HFFc6 (cell line): ENCODE measurements around the gene ODAD2. TPM values are rescaled to one million over a fixed set of nuclear protein-coding genes. Genes with fewer than 3 reads are reported as not detected.

Source experiments
- DNase-seq: peaks from one replicate; pipeline ENCODE4 v3.0.0-alpha.2; 2018
- H3K27ac Mint-ChIP-seq: 2 replicates; pipeline ENCODE4 v1.8.0; 2020; ENCODE audit warnings: mild to moderate bottlenecking, mixed read lengths
- H3K27me3 Mint-ChIP-seq: 2 replicates; pipeline ENCODE4 v1.8.0; 2021; ENCODE audit warnings: mild to moderate bottlenecking, moderate library complexity, mixed read lengths; ENCODE audit not compliant: insufficient read depth
- H3K36me3 Mint-ChIP-seq: 2 replicates; pipeline ENCODE4 v1.8.0; 2021; ENCODE audit warnings: low read depth, mixed read lengths
- H3K4me1 Mint-ChIP-seq: 2 replicates; pipeline ENCODE4 v1.8.0; 2020; ENCODE audit warnings: low read depth, mixed read lengths
- H3K4me3 Mint-ChIP-seq: 2 replicates; pipeline ENCODE4 v1.8.0; 2020; ENCODE audit warnings: mild to moderate bottlenecking, moderate library complexity, mixed read lengths
- H3K9me3 Mint-ChIP-seq: 2 replicates; pipeline ENCODE4 v1.8.0; 2020; ENCODE audit warnings: mild to moderate bottlenecking, mixed read lengths
- CTCF ChIP-seq: fragments of 200-600 bp; sonication (generic); IDR thresholded peaks from 2 replicates; pipeline ENCODE4 v1.5.0; 2021; ENCODE audit warnings: antibody characterized with exemption, mild to moderate bottlenecking
- total RNA-seq, 6 experiments: library from RNA; stranded (reverse); fragmentation: NEBNext Ultra II Directional; extraction: Animal tissue kit (Norgen Biotek cat#: 25700); gene quantifications; 2 replicates in 1 of 6; 3 replicates in 5 of 6; pipeline ENCODE4 v1.2.3, GENCODE V29; 2021

ODAD2 gene
- total RNA-seq, 6 experiments from 2014 or later, result 10.3 to 17.5 (median 12.4) TPM

- no peak overlapping the region for H3K4me3 Mint-ChIP-seq
- no peak for TF ChIP-seq CTCF
- H3K36me3 Mint-ChIP-seq, result no peaks in the 10 kb centered on the region
- no peaks in the 10 kb centered on the region for H3K27me3 Mint-ChIP-seq
- H3K9me3 Mint-ChIP-seq, result no peaks in the 10 kb centered on the region
- DNase-seq, result no peak
- peak overlapping the region; percentile 31; the same call in 1 of the 2 replicates for H3K27ac Mint-ChIP-seq
- H3K4me1 Mint-ChIP-seq, result peaks cover 22% of the 10 kb centered on the region
Observed at GRCh38 chr10:27950242-27950564, 48.7 kb downstream of the ODAD2 start.

DNA sequence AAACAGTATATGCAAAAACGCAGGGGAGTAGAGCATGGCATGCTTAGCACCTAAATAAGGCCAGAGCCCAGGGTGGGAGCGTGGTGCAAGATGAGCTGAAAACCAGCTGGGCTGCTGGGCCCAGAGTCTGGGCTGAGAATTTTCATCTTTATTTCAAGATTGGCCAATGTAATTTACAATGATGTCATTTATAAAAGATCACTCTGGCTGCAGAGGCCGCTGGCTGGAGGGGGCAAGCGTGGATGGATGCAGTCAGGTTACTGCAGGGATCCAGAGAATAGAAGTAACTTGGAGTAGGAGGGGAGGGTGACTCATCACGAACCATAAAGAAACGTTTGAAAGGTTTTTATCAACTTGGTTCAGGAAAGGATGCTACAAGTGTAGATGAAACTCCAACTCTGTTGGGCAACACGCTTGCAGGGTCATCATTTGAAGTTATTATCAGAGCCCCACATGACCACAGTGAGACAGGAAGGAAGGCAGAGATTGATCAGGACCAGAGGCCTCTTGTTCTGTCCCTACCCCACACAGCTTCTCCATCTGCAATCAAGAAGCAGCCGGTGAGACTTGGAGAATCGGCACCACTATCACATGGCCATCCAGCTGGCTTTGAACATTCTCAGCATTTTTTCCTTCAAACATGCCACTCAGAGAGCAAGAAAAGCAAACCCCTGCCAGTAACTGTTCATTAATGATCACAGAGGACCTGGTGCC is 49.2 kb downstream of the ODAD2 start:
- peaks cover 22% of the 10 kb centered on the region for H3K4me1 Mint-ChIP-seq
- TF ChIP-seq CTCF, result no peak
- H3K9me3 Mint-ChIP-seq, result no peaks in the 10 kb centered on the region
- no peak overlapping the region for H3K4me3 Mint-ChIP-seq
- H3K36me3 Mint-ChIP-seq, result peaks cover under 1% of the 10 kb centered on the region; the same call in 1 of the 2 replicates
- H3K27ac Mint-ChIP-seq, result peak overlapping the region; percentile 31; the same call in 1 of the 2 replicates
- no peak for DNase-seq
- no peaks in the 10 kb centered on the region; the same call in 1 of the 2 replicates for H3K27me3 Mint-ChIP-seq

- DNase-seq, result no peak
- Mint-ChIP-seq H3K36me3 (peaks cover 10% of the 10 kb centered on the region), H3K4me3 (no peak overlapping the region), H3K9me3 (no peaks in the 10 kb centered on the region), H3K4me1 (peaks cover 15% of the 10 kb centered on the region), H3K27ac (no peak overlapping the region), H3K27me3 (no peaks in the 10 kb centered on the region; the same call in 1 of the 2 replicates)
- no peak for TF ChIP-seq CTCF
Observed at GRCh38 chr10:27948186-27948585, 50.7 kb downstream of the ODAD2 start.

DNA sequence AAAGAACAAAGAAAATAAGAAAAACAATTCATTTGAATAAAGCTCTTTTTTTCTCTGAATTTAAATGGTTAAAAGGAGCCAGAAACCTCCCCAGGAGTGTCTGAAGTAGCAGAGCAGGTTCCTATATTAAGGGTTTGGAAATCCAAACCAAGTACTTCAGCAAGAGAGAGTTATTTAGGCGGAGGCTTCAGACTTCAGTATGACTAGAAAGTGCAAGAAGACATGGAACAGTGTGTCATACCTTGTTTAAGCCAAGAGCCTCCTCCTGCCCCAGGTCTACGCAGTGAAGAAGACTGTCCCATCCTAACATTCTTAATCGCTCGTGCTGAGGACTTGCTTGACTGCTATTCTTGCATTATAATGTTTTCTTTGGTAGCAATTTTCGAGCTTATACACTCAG is 51.3 kb downstream of the ODAD2 start:
- no peak for DNase-seq
- no peaks in the 10 kb centered on the region for H3K9me3 Mint-ChIP-seq
- peaks cover 15% of the 10 kb centered on the region for H3K4me1 Mint-ChIP-seq
- H3K27ac Mint-ChIP-seq, result no peak overlapping the region
- no peak for TF ChIP-seq CTCF
- peaks cover 15% of the 10 kb centered on the region for H3K36me3 Mint-ChIP-seq
- no peaks in the 10 kb centered on the region; the same call in 1 of the 2 replicates for H3K27me3 Mint-ChIP-seq
- no peak overlapping the region for H3K4me3 Mint-ChIP-seq

DNA sequence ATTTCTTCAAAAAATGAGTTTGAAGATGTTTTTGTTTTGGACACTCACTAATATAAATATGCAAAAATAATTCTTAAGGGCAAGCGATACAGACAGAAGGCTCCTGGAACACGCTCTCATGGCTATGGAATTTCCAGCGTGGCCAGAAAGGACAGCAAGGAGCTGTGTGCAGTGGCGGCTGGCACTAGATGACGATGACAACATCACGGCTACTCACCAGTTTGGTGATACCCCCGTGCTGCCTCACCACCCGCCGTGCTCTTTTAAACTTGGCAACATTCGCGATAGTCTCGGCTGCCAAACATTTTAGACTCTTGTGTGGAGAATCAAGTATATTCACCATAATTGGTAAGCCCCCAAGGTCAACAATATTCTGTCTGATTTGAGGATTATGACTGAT is 54.9 kb downstream of the ODAD2 start:
- DNase-seq, result no peak
- peaks cover 1% of the 10 kb centered on the region for H3K4me1 Mint-ChIP-seq
- no peaks in the 10 kb centered on the region for H3K9me3 Mint-ChIP-seq
- H3K36me3 Mint-ChIP-seq, result peaks cover 26% of the 10 kb centered on the region
- no peaks in the 10 kb centered on the region; the same call in 1 of the 2 replicates for H3K27me3 Mint-ChIP-seq
- no peak overlapping the region for H3K4me3 Mint-ChIP-seq
- H3K27ac Mint-ChIP-seq, result no peak overlapping the region
- no peak for TF ChIP-seq CTCF
